Endodermal cell (in vitro differentiated cells): Measurements from ENCODE around the gene PINK1. TPM values are rescaled to one million over a fixed set of nuclear protein-coding genes. Genes with fewer than 3 reads are reported as not detected.

Experiments used
- DNase-seq: peaks from one replicate; pipeline ENCODE4 v3.0.0-alpha.2; 2017
- H3K27ac ChIP-seq: 2 replicates; pipeline ENCODE4 v1.5.1; 2013; ENCODE audit warnings: mild to moderate bottlenecking, low read depth, low read length, moderate library complexity
- H3K27me3 ChIP-seq: 2 replicates; pipeline ENCODE4 v1.6.1; 2013; ENCODE audit warnings: mild to moderate bottlenecking, low read length, moderate library complexity; ENCODE audit not compliant: insufficient read depth, control insufficient read depth, poor library complexity, severe bottlenecking
- H3K36me3 ChIP-seq: 2 replicates; pipeline ENCODE4 v1.7.0; 2013; ENCODE audit warnings: mild to moderate bottlenecking, low read length, moderate library complexity; ENCODE audit not compliant: control insufficient read depth, insufficient read depth
- H3K4me1 ChIP-seq: one replicate; pipeline ENCODE4 v1.7.0; 2013; ENCODE audit warnings: low read length; ENCODE audit not compliant: control insufficient read depth, insufficient read depth
- H3K4me3 ChIP-seq: 2 replicates; pipeline ENCODE4 v1.5.1; 2013; ENCODE audit warnings: mild to moderate bottlenecking, low read length, moderate library complexity
- H3K9ac ChIP-seq: 2 replicates; pipeline ENCODE4 v1.6.1; 2013; ENCODE audit warnings: mild to moderate bottlenecking, low read length, moderate library complexity; ENCODE audit not compliant: poor library complexity, severe bottlenecking; ENCODE audit errors: extremely low read depth
- H3K9me3 ChIP-seq: 2 replicates; pipeline ENCODE4 v1.6.1; 2013; ENCODE audit warnings: mild to moderate bottlenecking, low read length, moderate library complexity; ENCODE audit not compliant: control insufficient read depth
- H3K27ac Mint-ChIP-seq: 2 replicates; pipeline ENCODE4 v1.8.0; 2020; ENCODE audit warnings: mixed read lengths
- H3K27me3 Mint-ChIP-seq: 2 replicates; pipeline ENCODE4 v1.8.0; 2021; ENCODE audit warnings: mild to moderate bottlenecking, mixed read lengths; ENCODE audit not compliant: insufficient read depth
- H3K36me3 Mint-ChIP-seq: 2 replicates; pipeline ENCODE4 v1.8.0; 2020; ENCODE audit warnings: low read depth, mixed read lengths
- H3K4me1 Mint-ChIP-seq: 2 replicates; pipeline ENCODE4 v1.8.0; 2020; ENCODE audit warnings: mixed read lengths
- H3K4me3 Mint-ChIP-seq: 2 replicates; pipeline ENCODE4 v1.8.0; 2020; ENCODE audit warnings: mild to moderate bottlenecking, moderate library complexity, mixed read lengths
- H3K9me3 Mint-ChIP-seq: 2 replicates; pipeline ENCODE4 v1.8.0; 2020; ENCODE audit warnings: mild to moderate bottlenecking, mixed read lengths
- WGBS, 2 experiments: methylation state at CpG; one replicate each; pipeline versions ENCODE4 v1.1.5 to v1.1.7; 2013; ENCODE audit warnings: missing lambda C conversion rate in 2 of 2, mixed read lengths in 1 of 2; ENCODE audit not compliant: insufficient coverage in 1 of 2, insufficient read length in 1 of 2; 5-methylcytosine and 5-hydroxymethylcytosine counted together
- total RNA-seq, 2 donors: library from RNA; stranded (reverse); fragmentation: NEBNext Ultra II Directional in 1 of 2; extraction: Animal tissue kit (Norgen Biotek cat#: 25700) in 1 of 2; gene quantifications; 2 replicates in 1 of 2; 3 replicates in 1 of 2; pipeline ENCODE4 v1.2.1, GENCODE V29; 2021
- TF ChIP-seq, protein P1 (sequence below): fragments of 200-600 bp; sonication (generic); conservative IDR thresholded peaks from 2 replicates; pipeline ENCODE4 v1.5.0; 2021; ENCODE audit warnings: antibody characterized with exemption, mild to moderate bottlenecking

Gene PINK1
- total RNA-seq, 2 donors from 2014 or later = 26.3 to 27.7 TPM

DNA sequence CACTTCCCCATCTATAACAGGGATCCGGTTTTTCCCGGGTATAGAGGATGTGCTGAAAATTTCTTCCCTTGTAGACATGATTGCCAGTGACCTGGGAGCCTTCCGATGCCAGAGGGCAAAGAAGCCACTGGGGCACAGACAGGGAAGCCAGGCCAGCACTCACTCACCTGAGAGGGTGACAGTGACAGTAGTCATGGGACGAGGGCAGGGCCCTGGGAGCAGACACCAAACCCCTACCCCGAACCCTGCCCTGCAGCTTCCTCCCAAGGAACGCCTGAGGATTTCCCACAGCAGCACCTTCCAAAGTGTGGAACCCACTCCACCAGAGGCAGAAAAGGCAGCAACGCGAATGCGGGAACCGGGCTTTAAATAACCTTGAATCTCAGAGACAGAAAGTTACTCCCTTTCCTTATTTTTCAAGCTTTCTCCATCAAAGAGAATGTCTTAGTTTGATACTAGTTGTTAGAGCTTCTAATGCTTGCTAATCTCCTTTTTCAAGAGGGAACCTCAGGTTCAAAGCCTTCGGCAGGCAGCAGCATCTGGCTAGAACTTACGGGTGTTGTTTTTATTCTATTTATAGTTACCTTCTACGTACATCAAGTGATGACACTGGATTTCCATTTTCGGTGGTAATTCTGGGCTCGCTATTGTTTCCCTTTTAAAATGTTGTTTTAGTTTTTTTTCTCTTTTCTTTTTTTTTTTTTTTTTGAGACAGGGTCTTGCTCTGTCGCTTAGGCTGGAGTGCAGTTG lies 25.1 kb downstream of the PINK1 start:
- Histone ChIP-seq H3K27ac (no peak overlapping the region), H3K9me3 (no peaks in the 10 kb centered on the region), H3K9ac (no peak overlapping the region), H3K36me3 (peaks cover 59% of the 10 kb centered on the region), H3K27me3 (no peaks in the 10 kb centered on the region), H3K4me1 (no peaks in the 10 kb centered on the region), H3K4me3 (no peak overlapping the region)
- Mint-ChIP-seq H3K4me3 (no peak overlapping the region), H3K27ac (no peak overlapping the region), H3K9me3 (no peaks in the 10 kb centered on the region), H3K36me3 (peaks cover 56% of the 10 kb centered on the region), H3K27me3 (no peaks in the 10 kb centered on the region), H3K4me1 (peaks cover 24% of the 10 kb centered on the region)
- TF ChIP-seq, protein P1, sequence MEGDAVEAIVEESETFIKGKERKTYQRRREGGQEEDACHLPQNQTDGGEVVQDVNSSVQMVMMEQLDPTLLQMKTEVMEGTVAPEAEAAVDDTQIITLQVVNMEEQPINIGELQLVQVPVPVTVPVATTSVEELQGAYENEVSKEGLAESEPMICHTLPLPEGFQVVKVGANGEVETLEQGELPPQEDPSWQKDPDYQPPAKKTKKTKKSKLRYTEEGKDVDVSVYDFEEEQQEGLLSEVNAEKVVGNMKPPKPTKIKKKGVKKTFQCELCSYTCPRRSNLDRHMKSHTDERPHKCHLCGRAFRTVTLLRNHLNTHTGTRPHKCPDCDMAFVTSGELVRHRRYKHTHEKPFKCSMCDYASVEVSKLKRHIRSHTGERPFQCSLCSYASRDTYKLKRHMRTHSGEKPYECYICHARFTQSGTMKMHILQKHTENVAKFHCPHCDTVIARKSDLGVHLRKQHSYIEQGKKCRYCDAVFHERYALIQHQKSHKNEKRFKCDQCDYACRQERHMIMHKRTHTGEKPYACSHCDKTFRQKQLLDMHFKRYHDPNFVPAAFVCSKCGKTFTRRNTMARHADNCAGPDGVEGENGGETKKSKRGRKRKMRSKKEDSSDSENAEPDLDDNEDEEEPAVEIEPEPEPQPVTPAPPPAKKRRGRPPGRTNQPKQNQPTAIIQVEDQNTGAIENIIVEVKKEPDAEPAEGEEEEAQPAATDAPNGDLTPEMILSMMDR = no peak
- 96 to 97% methylated on average over 9 to 16 of the region's 16 CpGs for WGBS, 2 experiments
- DNase-seq = peak; percentile 17

GRCh38 chr1:20660363-20660762 lies 27.1 kb downstream of the PINK1 start:
- Histone ChIP-seq H3K4me3 (peak overlapping the region; percentile 97), H3K36me3 (peaks cover 40% of the 10 kb centered on the region), H3K4me1 (no peaks in the 10 kb centered on the region), H3K9me3 (no peaks in the 10 kb centered on the region), H3K27ac (no peak overlapping the region), H3K27me3 (no peaks in the 10 kb centered on the region), H3K9ac (peak overlapping the region; percentile 59)
- Mint-ChIP-seq H3K36me3 (peaks cover 39% of the 10 kb centered on the region), H3K4me1 (peaks cover 24% of the 10 kb centered on the region), H3K9me3 (no peaks in the 10 kb centered on the region), H3K27me3 (no peaks in the 10 kb centered on the region), H3K27ac (peak overlapping the region; percentile 96), H3K4me3 (peak overlapping the region; percentile 99)
- TF ChIP-seq, protein P1 = no peak
- WGBS, 2 experiments = 13 to 29% methylated on average over 1 to 3 of the region's 3 CpGs
- no peak for DNase-seq

- H3K27me3 ChIP-seq = no peaks in the 10 kb centered on the region
- DNase-seq = no peak
- 0 to 1% methylated on average over 9 to 20 of the region's 20 CpGs for WGBS, 2 experiments
- peak overlapping the region; percentile 59 for H3K9ac ChIP-seq
- H3K4me1 ChIP-seq = no peaks in the 10 kb centered on the region
- H3K9me3 Mint-ChIP-seq = no peaks in the 10 kb centered on the region
- no peaks in the 10 kb centered on the region for H3K27me3 Mint-ChIP-seq
- peak overlapping the region; percentile 99 for H3K4me3 Mint-ChIP-seq
- TF ChIP-seq, protein P1 = no peak
- H3K4me3 ChIP-seq = peak overlapping the region; percentile 97
- H3K36me3 Mint-ChIP-seq = peaks cover 34% of the 10 kb centered on the region
- peaks cover 36% of the 10 kb centered on the region for H3K36me3 ChIP-seq
- no peaks in the 10 kb centered on the region for H3K9me3 ChIP-seq
- H3K4me1 Mint-ChIP-seq = peaks cover 24% of the 10 kb centered on the region
- peak overlapping the region; percentile 96 for H3K27ac Mint-ChIP-seq
- H3K27ac ChIP-seq = no peak overlapping the region
These were observed 27.6 kb downstream of the PINK1 start for GRCh38 chr1:20660847-20661206.
